Caco-2 (cell line): ENCODE measurements around the gene PACSIN1. TPM values are rescaled to one million over a fixed set of nuclear protein-coding genes. Genes with fewer than 3 reads are reported as not detected.

Experiments used
- BruUV-seq: library from RNA; stranded (reverse); fragments of 400-500 nt; replicated peaks from 2 replicates; lab custom pipeline; 2021; lab: Mats Ljungman, UMichigan
- CTCF ChIA-PET: fragments of 300-600 bp; sonication (Branson Sonifier 250); formaldehyde crosslinking; loops from one replicate; lab custom pipeline; 2022; ENCODE audit warnings: antibody characterized with exemption; lab: Charles Lee
- POLR2A ChIA-PET: fragments of 300-600 bp; sonication (Branson Sonifier 250); formaldehyde crosslinking; loops from one replicate; lab custom pipeline; 2022; ENCODE audit warnings: antibody characterized with exemption; lab: Charles Lee
- DNase-seq, 2 experiments: peaks; one replicate each; pipeline versions ENCODE4 v3.0.0 to v3.0.0-alpha.2; 2020 to 2022
- H3K27me3 ChIP-seq: replicated peaks from 2 replicates; pipeline ENCODE4 v1.6.0; 2011; ENCODE audit warnings: low read length; ENCODE audit not compliant: control insufficient read depth, insufficient read depth
- H3K36me3 ChIP-seq: 2 replicates; pipeline ENCODE4 v1.5.1; 2011; ENCODE audit warnings: low read length; ENCODE audit not compliant: control insufficient read depth, insufficient read depth
- H3K4me1 ChIP-seq: fragments of 250-450 bp; sonication (Bioruptor Pico); 2 replicates; pipeline ENCODE4 v1.5.1; 2020; ENCODE audit warnings: mild to moderate bottlenecking
- H3K4me3 ChIP-seq: 2 replicates; pipeline ENCODE4 v1.5.1; 2011; ENCODE audit warnings: low read depth, mild to moderate bottlenecking, control low read depth, low read length
- H3K9me3 ChIP-seq: fragments of 250-450 bp; sonication (Bioruptor Pico); 2 replicates; pipeline ENCODE4 v1.5.1; 2020; ENCODE audit warnings: mild to moderate bottlenecking, moderate library complexity
- H3K27ac Mint-ChIP-seq: one replicate; pipeline ENCODE4 v1.8.0; 2022; ENCODE audit warnings: mixed read lengths; ENCODE audit not compliant: unreplicated experiment
- H3K27me3 Mint-ChIP-seq: one replicate; pipeline ENCODE4 v1.8.0; 2022; ENCODE audit warnings: mixed read lengths; ENCODE audit not compliant: insufficient read depth, unreplicated experiment
- H3K36me3 Mint-ChIP-seq: one replicate; pipeline ENCODE4 v1.8.0; 2022; ENCODE audit warnings: mild to moderate bottlenecking, mixed read lengths; ENCODE audit not compliant: insufficient read depth, unreplicated experiment
- H3K4me1 Mint-ChIP-seq: one replicate; pipeline ENCODE4 v1.8.0; 2022; ENCODE audit warnings: low read depth, mixed read lengths; ENCODE audit not compliant: unreplicated experiment
- H3K4me3 Mint-ChIP-seq: one replicate; pipeline ENCODE4 v1.8.0; 2022; ENCODE audit warnings: mild to moderate bottlenecking, moderate library complexity, mixed read lengths; ENCODE audit not compliant: unreplicated experiment
- H3K9me3 Mint-ChIP-seq: one replicate; pipeline ENCODE4 v1.8.0; 2022; ENCODE audit warnings: mixed read lengths; ENCODE audit not compliant: unreplicated experiment
- intact Hi-C: fragments of 100-400 bp; cut with micrococcal nuclease; formaldehyde crosslinking; loops from one replicate; pipeline ENCODE4 v1.10.0; 2022; ENCODE audit not compliant: unreplicated experiment
- total RNA-seq: library from RNA; stranded (reverse); gene quantifications from 2 replicates; pipeline ENCODE4 v1.2.3, GENCODE V29; 2022
- TF ChIP-seq, protein P1 (sequence below), 2 experiments: fragments of 200-600 bp in 1 of 2; IDR thresholded peaks; 1 replicate in 1 of 2; 2 replicates in 1 of 2; pipeline versions ENCODE4 v1.5.1 to v1.8.0; 2011 to 2022; ENCODE audit warnings: antibody characterized with exemption in 1 of 2, control low read depth in 1 of 2, inconsistent platforms in 1 of 2, low read depth in 1 of 2, low read length in 1 of 2, mild to moderate bottlenecking in 1 of 2, moderate library complexity in 1 of 2; ENCODE audit not compliant: insufficient read depth in 1 of 2, severe bottlenecking in 1 of 2, unreplicated experiment in 1 of 2

The PACSIN1 gene
- total RNA-seq, 1 experiment from 2014 or later: 3.7 TPM

- H3K27me3 ChIP-seq: no peaks in the 10 kb centered on the region
- ChIA-PET CTCF (interaction anchor here (0.8 to 1.6 kb wide), 2 partner anchors 48 to 101 kb away, joined by 3 to 5 read pairs; no protein-coding TSS in a partner anchor), POLR2A (no interaction called here)
- Mint-ChIP-seq H3K4me3 (no peak overlapping the region), H3K36me3 (no peaks in the 10 kb centered on the region), H3K4me1 (peaks cover 17% of the 10 kb centered on the region), H3K9me3 (no peaks in the 10 kb centered on the region), H3K27me3 (no peaks in the 10 kb centered on the region), H3K27ac (peak overlapping the region; percentile 12)
- BruUV-seq: no TSS peak
- no peaks in the 10 kb centered on the region for H3K36me3 ChIP-seq
- TF ChIP-seq, protein P1, sequence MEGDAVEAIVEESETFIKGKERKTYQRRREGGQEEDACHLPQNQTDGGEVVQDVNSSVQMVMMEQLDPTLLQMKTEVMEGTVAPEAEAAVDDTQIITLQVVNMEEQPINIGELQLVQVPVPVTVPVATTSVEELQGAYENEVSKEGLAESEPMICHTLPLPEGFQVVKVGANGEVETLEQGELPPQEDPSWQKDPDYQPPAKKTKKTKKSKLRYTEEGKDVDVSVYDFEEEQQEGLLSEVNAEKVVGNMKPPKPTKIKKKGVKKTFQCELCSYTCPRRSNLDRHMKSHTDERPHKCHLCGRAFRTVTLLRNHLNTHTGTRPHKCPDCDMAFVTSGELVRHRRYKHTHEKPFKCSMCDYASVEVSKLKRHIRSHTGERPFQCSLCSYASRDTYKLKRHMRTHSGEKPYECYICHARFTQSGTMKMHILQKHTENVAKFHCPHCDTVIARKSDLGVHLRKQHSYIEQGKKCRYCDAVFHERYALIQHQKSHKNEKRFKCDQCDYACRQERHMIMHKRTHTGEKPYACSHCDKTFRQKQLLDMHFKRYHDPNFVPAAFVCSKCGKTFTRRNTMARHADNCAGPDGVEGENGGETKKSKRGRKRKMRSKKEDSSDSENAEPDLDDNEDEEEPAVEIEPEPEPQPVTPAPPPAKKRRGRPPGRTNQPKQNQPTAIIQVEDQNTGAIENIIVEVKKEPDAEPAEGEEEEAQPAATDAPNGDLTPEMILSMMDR (IDR thresholded peaks at IDR 0.05; ENCODE audit: insufficient read depth in 1 of 2, low read depth in 1 of 2, low read length in 1 of 2, severe bottlenecking in 1 of 2, unreplicated experiment in 1 of 2): peak in 1 of 2 experiments; percentile 27
- intact Hi-C loops: loop anchor here (5.0 kb wide), 1 partner anchor 98 kb away; no protein-coding TSS in a partner anchor
- no peak overlapping the region for H3K4me3 ChIP-seq
- DNase-seq: peak in 1 of 2 experiments; percentile 29
- no peaks in the 10 kb centered on the region for H3K9me3 ChIP-seq
- H3K4me1 ChIP-seq: peaks cover 10% of the 10 kb centered on the region
These were observed 94.7 kb downstream of the PACSIN1 start for GRCh38 chr6:34560366-34561226.

- no peak overlapping the region for H3K4me3 Mint-ChIP-seq
- no peak for DNase-seq
- no peaks in the 10 kb centered on the region for H3K36me3 Mint-ChIP-seq
- no peaks in the 10 kb centered on the region for H3K9me3 ChIP-seq
- no peaks in the 10 kb centered on the region for H3K27me3 ChIP-seq
- no peaks in the 10 kb centered on the region for H3K36me3 ChIP-seq
- no peaks in the 10 kb centered on the region for H3K9me3 Mint-ChIP-seq
- TF ChIP-seq, protein P1 (IDR thresholded peaks at IDR 0.05; ENCODE audit: insufficient read depth in 1 of 2, low read depth in 1 of 2, low read length in 1 of 2, severe bottlenecking in 1 of 2, unreplicated experiment in 1 of 2): no peak
- no peak overlapping the region for H3K27ac Mint-ChIP-seq
- H3K27me3 Mint-ChIP-seq: no peaks in the 10 kb centered on the region
- CTCF ChIA-PET: interaction anchor here (0.8 kb wide), 1 partner anchor 101 kb away, joined by 3 read pairs; no protein-coding TSS in a partner anchor
- H3K4me3 ChIP-seq: no peak overlapping the region
- intact Hi-C loops: loop anchor here (5.0 kb wide), 1 partner anchor 99 kb away; no protein-coding TSS in a partner anchor
- peaks cover 14% of the 10 kb centered on the region for H3K4me1 Mint-ChIP-seq
- H3K4me1 ChIP-seq: peaks cover 4% of the 10 kb centered on the region
- no TSS peak for BruUV-seq
- POLR2A ChIA-PET: no interaction called here
These were observed 95.3 kb downstream of the PACSIN1 start for GRCh38 chr6:34561227-34561530.

GRCh38 chr6:34562350-34562749 lies 96.5 kb downstream of the PACSIN1 start:
- Histone ChIP-seq H3K27me3 (no peaks in the 10 kb centered on the region), H3K9me3 (no peaks in the 10 kb centered on the region), H3K4me3 (no peak overlapping the region), H3K36me3 (no peaks in the 10 kb centered on the region), H3K4me1 (no peaks in the 10 kb centered on the region)
- TF ChIP-seq, protein P1 (IDR thresholded peaks at IDR 0.05; ENCODE audit: insufficient read depth in 1 of 2, low read depth in 1 of 2, low read length in 1 of 2, severe bottlenecking in 1 of 2, unreplicated experiment in 1 of 2): no peak
- CTCF ChIA-PET: no interaction called here
- H3K4me3 Mint-ChIP-seq: no peak overlapping the region
- no peak overlapping the region for H3K27ac Mint-ChIP-seq
- intact Hi-C loops: loop anchor here (5.0 kb wide), 1 partner anchor 100 kb away; no protein-coding TSS in a partner anchor
- no TSS peak for BruUV-seq
- no peaks in the 10 kb centered on the region for H3K27me3 Mint-ChIP-seq
- no peaks in the 10 kb centered on the region for H3K36me3 Mint-ChIP-seq
- H3K9me3 Mint-ChIP-seq: no peaks in the 10 kb centered on the region
- DNase-seq: no peak
- H3K4me1 Mint-ChIP-seq: peaks cover 11% of the 10 kb centered on the region
- POLR2A ChIA-PET: no interaction called here
